GM18507 (cell line): ENCODE measurements around the gene ISOC1.
A peak's percentile ranks its signal among the peaks of the same experiment; 100 is the strongest.

Experiments
- DNase-seq: peaks from one replicate; pipeline ENCODE4 v3.0.0; 2011; ENCODE audit warnings: low read depth; ENCODE audit not compliant: insufficient read length; ENCODE audit errors: extremely low spot score
- FAIRE-seq: peaks from 2 replicates; lab custom pipeline; 2011; peaks lifted over from hg19 to GRCh38; lab: Jason Lieb, UNC

ISOC1 gene

GRCh38 chr5:129118826-129119225 is 24.3 kb downstream of the ISOC1 start:
- DNase-seq (no peak), FAIRE-seq (no peak)

- DNase-seq (no peak), FAIRE-seq (peak; percentile 9)
These were observed 25.6 kb downstream of the ISOC1 start for GRCh38 chr5:129120158-129120581.

- FAIRE-seq (no peak), DNase-seq (no peak)
These were observed 28.0 kb downstream of the ISOC1 start for GRCh38 chr5:129122560-129122959.

- no peak for FAIRE-seq
- DNase-seq, result no peak
These were observed 30.1 kb downstream of the ISOC1 start for GRCh38 chr5:129124608-129125007.

GRCh38 chr5:129125819-129126218 is 31.3 kb downstream of the ISOC1 start:
- FAIRE-seq (peak; percentile 82), DNase-seq (no peak)

- FAIRE-seq (no peak), DNase-seq (no peak)
These were observed 39.0 kb downstream of the ISOC1 start for GRCh38 chr5:129133553-129133952.

GRCh38 chr5:129135633-129136032 is 41.1 kb downstream of the ISOC1 start:
- FAIRE-seq, result no peak
- no peak for DNase-seq

- FAIRE-seq (no peak), DNase-seq (no peak)
These were observed 43.1 kb downstream of the ISOC1 start for GRCh38 chr5:129137637-129138036.

GRCh38 chr5:129141078-129141477 is 46.5 kb downstream of the ISOC1 start:
- DNase-seq, result no peak
- FAIRE-seq, result no peak

- DNase-seq (no peak), FAIRE-seq (no peak)
These were observed 47.1 kb downstream of the ISOC1 start for GRCh38 chr5:129141696-129142095.

GRCh38 chr5:129155876-129156275 is 61.3 kb downstream of the ISOC1 start:
- FAIRE-seq (no peak), DNase-seq (no peak)

- FAIRE-seq (no peak), DNase-seq (no peak)
These were observed 67.3 kb downstream of the ISOC1 start for GRCh38 chr5:129161830-129162229.
